Cerebellar nuclear complex (tissue), 1 donor: ENCODE results near the gene KCNQ1.

Experiments used
- DNase-seq, 2 experiments: peaks; one replicate each; lab custom pipeline; 2025; lab: John Stamatoyannopoulos, UW

The KCNQ1 gene

DNA sequence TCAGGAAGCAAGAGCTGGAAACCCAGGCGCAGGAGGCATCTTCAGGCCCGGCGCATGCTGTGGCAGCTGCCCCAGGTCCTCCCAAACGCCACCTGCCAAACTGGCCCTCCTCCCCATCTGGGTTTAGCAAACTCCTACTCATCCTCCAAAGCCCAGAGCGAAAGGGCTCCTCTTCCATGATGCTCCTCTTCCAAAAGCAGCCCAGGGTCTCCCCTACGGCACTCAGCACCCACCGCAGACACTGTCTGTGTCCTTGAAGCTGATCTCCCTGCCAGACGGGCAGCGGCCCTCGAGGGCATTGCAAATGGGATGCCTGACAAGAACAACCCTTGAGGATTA lies 414.9 kb downstream of the KCNQ1 start:
- no peak for DNase-seq

DNA sequence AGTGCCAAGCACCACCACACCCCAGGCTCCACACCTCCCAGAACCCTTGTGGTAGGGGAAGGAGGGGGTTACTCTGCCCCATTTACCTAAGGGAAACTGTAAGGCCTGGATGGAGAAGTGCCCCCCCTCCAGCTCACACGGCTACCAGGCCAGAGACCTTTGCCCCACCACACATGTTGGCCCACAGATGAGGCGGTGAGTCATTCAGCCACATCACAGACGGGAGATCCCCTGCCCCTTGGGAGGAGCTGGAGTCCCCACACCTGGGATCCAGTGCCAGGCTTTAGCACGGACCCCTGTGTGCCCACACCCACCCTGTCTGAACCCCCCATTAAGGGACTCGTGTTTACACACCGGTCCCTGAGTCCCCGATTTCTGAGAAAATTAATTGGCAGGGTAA lies 415.8 kb downstream of the KCNQ1 start:
- no peak for DNase-seq

DNA sequence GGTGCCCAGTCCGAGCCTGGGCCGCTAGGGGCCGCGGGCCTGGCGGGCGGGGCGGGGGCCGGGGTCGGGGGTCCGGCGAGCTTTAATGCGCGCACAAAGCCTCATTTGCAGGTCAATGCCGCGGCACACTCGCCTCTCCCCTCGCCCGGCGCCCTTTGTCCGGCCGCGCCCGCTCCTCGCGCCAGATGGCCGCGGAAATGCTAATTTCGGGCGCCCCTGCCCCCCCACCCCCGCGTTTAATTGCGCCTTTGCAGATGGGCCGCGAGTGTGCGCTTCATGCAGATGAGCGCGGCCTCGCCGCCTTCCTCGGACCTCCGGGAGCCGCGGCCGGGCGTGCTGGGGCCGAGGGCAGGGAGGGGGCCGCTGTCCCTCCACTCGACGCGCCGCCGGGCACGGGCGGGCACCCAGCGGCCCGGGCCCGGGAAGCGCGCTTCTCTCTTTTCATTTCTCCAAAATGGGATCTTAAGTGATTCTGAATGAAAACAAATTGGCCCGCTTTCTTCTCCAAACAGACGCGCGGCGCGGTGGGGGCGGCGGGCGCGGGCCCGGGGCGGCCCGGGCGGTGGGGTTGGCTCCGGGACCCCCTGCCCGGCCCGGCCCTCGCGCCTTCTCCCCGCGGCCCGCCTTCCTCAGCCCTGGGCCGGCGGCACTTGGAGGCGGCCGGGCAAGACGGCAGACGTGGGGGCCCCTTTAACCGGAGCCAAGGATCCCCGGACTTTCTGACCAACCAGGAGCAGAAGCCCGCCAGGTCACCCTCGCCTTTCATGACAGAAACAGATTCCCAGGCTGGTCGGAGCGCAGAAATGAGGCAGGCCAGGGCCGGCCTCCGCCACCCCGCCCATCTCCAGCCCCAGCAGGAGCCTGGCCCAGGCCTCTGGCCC lies 417.8 kb downstream of the KCNQ1 start:
- no peak for DNase-seq

DNA sequence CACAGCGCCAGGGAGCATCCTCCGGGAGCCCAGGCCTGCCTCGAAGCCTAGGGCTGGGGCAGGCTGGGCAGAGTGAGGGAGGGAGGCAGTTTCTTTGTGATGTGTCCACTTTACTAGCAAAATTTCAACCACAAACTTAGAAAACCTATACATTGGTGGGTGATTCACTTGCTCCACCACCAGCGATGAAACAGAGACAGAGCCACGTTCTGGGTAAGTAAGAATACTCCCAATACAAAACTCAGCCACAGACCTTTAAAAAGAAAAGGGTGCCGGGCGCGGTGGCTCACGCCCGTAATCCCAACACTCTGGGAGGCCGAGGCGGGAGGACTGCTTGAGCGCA lies 418.4 kb downstream of the KCNQ1 start:
- DNase-seq, result no peak

DNA sequence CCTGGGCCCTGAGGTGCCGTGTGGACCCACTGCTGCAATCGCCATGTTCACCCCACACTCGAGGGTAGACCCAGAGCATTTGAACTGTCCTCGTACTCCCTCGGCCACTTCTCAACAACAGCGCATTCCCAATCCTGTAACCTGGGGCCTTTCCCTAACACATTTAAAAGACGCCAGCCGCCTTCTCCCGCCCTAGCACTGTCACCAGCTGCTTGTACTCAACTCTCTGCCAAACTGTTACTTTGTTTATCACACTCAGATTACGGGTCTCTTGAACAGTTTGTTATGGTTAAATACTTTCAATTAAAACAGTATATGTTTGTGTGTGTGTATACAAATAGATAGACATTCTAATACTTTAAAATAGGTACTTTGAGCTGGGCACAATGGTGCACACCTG lies 420.1 kb downstream of the KCNQ1 start:
- DNase-seq, result no peak

DNA sequence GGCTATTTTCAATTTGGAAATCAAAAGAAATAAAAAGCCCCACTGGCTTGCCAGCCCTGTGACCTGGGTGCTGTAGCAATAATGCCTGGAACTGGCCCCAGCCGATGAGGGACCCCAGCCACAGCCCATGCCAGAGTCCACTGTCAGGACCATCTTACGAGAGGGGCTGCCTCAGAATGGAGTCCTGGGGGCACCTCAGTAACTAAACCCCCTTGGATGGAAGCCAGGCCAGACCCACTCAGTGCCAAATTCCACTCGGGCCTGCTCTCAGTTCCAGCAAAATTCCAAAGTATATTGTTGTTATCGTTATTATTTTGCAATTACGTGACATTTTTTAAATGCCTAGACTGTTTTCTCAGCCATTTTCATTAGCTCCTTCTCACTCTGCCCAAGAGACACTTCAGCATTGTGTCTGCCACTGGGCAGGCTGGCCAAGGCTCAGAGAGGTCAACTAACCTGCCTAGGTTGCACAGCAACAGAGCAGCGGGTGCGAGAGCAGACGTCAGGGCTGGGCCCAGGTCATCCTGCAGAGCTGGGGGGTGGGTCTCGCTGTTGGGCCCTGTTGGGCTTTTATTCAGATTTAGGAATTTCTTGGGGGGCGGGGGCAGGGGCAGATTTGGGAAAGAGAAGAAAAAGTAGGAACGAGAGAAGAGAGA lies 421.2 kb downstream of the KCNQ1 start:
- DNase-seq, result no peak

DNA sequence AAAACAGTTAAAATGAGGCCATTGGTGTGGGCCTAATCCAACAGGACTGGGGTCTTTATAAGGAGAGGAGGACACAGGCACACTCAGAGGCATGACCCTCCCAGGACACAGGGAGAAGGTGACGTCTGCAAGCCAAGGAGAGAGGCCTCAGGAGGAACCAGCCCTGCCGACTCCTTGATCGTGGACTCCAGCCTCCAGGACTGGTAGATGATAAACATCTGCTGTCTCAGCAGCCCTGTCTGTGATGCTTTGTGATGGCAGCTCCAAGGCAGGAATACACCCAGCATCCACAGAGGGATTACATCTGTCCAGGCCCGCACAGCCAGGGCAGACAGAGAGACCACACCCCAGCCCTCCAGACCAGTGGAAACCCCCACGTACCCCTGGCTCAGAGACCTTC lies 422.3 kb downstream of the KCNQ1 start:
- no peak for DNase-seq

DNA sequence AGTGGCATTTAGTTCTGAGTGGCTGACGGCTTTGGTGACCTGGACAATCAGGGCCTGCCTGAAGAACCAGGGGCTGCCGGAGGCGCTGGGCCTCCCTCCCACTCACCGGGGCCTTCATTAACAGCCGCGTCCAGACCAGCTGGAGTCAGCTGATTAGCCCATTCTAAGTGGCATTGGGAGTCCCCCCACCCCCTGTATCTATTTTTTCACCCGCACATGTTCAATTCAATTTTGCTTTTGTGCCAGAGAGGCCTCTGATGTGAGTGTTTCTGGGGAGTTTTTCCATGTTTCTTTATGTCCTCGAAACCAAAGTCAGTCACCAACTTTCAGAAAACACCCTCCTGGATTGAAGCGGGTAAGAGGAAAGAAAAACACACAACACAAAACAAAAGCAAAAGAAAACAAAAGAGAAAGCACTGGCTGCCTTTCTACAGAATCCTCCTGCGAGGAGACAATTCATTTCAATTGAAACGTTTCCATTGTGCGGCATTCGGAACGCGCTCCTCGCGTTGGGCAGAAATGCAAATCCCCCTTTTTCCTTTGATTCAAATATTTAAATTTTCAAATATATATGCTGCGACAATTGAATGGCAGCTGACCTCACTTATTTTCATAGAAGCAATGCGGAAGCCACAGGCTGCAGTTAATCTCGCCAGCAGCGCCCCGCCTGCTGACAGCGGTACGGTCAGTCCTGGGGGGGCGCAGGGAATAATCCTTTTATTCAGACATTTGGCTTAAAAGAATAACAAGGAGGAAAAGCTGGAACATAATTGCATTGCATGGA lies 423.1 kb downstream of the KCNQ1 start:
- no peak for DNase-seq

DNA sequence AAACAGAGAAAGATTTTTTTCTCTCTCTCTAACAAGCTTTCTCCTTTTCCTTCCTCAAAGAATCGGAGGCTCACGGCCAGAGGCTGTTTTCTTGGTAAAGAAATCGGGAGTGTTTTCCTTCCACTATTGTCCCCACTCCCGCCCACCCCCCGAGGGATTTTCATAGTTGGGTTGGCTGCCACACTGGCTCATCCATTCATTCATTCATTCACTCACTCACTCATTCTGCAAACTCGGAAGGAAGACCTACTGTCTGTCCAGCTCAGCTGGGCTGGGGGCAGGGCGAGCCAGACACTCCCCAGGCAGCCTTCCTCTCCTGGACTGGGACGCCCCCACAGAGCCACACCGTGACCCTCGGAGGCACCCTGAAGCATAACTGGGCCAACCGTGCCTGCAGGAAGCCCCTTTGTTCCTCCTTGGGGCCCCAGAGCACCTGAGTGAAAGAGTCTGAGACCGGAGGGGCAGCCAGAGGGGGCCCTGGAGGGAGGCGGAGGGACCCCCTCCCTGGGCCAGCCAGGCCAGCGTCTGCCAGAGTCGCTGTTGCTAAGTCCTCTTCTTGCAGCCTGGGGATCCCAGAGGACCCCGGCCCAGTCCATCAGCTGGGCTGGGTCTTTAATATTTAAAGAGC lies 423.8 kb downstream of the KCNQ1 start:
- DNase-seq, result no peak

DNA sequence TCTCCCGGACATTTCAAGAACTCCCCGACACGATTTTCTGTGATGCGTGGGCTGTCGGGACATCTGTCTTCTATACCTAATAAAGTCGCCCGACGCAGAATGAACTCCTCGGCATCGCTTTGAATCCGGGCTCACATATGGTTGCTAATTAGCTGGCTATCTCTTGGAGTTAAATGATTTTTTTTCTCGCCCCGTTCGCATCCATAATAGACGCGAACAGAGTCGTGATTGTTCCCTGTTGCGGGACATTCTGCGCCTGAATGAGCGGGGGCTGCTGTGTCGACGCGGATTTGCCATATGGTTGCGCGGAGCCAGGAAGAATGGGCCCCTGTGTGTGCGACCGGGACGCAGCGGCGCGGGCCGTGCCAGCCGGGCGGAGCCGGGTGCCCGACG lies 424.3 kb downstream of the KCNQ1 start:
- no peak for DNase-seq

DNA sequence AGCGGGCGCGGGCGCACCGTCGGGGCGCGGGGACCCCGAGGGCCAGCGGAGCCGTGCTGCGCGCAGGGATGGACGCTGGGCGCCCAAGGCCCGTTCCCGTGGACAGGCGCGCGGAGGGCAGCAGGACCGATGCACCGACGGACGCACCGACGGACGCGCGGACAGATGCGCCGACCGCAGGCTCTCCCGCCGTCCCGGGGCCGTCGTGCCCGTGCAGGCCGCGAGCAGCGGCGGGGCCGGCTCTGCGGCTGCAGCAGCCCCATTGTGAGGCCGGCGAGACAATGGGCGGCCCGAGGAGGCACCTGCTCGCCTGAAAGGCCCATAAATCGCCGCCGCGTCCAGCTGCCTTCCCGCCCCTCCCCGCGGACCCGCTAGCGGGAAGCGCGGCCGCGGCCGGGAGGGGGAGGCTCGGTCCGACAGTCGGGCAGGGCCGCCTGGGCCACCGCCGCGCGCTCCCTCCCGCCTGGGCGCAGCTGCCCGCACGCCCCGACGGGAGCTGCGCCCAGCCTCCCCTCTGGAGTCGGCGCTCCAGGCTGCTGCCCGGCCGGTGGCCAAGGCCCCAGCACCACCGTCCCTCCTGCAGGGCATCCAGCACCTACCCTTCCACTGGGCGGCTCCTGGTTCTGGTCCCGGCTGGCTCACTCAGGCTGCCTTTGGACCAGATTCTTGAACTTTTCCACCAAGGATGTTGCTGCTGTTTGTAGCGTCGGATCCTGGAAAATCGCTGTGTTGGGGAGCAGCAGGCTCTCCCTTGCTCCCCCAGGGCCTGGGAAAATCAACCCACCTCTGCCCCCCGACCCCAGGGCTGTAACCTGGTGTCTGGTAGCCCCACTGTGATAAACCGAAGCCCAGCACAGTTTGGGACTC lies 425.0 kb downstream of the KCNQ1 start:
- DNase-seq, result no peak

DNA sequence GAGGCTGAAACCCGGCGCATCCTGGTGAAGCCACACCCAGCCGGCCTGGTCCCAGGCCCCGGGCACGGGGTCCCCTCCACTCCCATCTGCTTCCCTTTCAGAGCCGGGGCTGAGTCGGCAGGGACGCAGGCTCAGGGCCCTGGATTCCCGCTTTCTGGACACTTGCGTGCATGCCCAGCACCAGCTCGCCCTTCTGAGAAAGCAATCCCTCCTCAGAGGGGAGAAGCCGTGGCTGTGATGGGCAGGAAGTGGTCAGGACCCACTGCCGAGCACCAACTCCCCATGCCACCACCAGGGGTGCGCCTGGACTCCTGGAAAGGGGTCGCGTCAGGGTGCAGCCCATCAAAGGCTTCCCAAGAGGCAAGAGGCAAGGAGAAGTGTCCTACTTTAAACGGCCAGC lies 425.7 kb downstream of the KCNQ1 start:
- DNase-seq, result no peak

DNA sequence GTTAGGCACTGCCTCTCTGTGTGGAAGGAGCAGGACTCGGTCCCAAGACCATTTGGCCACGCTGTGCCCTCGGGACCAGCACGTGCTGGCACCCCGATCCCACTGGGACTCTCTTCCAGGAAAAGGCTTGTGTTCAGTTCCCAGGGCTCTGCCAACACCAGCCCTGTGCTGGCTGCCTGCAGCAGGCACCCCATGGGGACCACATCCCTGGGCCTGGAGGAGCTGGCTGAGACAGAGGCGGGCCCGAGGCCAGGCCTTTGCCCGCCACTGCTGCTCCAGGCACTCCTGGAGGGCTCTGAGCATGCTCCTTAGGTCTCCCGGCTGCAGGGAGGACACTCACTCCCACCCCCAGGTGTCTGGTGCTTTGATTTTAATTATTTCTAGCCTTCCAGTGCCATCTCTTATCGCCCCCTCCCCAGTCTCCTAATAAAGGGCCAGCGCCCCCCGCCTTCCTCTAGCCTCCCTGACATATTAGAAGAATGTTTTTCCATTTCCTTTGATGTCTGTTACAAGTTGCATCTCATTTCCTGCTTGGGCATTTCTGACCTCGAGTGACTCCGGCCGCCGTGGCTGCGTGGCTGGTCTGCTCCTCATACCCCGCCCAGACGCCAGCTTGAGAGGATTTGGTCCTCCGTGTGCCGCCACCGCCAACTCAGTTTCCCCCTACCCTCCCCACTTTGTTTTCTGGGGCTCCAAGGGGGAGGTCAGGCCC lies 426.3 kb downstream of the KCNQ1 start:
- no peak for DNase-seq

DNA sequence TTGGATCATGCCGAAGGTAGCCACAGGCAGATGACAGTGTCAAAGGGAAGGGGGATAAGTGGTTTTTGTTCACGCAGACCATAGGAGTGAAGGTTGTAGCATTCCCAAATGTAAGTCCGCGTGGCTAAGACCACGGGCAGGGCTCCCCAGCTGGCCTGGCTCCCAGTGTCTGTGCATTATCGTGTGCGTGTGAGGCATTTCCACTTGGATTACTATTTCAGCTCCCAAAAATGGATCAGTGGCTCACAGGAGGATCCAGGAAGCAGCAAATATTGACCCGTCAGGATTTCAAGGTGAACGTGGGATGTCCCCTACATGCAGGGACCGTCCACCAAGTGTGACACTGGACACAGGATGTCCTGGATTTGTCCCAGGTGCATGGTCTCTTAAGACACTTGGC lies 430.2 kb downstream of the KCNQ1 start:
- DNase-seq, result no peak

DNA sequence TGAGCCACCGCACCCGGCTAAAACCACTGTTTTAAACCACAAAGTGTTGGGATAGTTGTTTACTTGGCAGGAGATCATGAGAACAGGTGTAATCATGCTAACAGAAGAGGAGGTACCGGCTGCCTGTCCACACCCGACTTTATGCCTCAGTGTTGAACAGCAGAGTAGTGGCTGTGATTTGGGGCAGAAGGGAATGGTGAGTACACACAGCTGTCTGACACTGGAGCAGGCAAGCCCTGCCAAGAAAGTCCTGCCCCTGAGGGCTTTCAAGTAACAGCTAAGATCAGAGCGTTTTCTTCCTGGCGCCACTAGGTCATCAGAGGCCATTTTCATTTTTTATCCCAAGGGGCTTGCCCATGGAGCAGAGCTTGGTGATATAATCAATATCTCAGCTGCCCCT lies 432.7 kb downstream of the KCNQ1 start:
- no peak for DNase-seq

DNA sequence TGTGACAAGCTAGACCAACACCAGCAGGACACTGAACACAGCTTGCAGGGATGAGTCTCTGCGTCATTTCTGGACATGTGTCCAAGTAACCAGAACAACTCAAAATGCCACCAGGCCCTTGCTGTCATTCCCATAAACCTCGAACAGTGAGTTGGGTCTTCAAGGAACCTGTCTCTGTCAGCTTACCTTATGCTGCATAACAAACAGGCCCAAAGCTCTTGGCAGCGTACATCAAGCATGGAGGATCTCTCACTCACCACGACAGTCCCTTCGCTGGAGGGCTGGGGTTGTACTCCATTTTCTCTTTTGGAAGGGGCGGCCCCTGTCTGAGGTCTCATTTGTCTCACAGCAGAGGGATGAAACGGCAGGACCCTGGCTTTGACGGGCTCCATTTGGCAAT lies 434.0 kb downstream of the KCNQ1 start:
- no peak for DNase-seq

DNA sequence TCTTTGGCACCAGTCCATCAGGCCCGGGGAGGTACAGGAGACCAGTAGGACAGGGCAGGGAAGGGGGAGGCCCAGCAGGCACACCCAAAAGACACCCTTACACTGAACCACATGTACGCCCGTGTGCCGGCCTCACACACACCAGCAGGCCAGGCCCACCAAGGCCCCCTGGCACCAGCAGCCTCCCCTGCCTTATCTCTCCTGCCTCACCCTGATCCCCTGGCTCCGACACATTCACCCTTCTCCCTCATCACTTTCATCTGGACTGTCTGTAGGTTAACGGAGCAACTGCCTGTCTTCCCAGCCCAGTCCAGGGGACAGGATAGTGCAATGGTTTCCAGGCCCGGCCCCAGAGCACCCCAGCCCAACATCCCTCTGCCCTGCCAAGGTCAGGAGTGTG lies 435.8 kb downstream of the KCNQ1 start:
- DNase-seq, result no peak

DNA sequence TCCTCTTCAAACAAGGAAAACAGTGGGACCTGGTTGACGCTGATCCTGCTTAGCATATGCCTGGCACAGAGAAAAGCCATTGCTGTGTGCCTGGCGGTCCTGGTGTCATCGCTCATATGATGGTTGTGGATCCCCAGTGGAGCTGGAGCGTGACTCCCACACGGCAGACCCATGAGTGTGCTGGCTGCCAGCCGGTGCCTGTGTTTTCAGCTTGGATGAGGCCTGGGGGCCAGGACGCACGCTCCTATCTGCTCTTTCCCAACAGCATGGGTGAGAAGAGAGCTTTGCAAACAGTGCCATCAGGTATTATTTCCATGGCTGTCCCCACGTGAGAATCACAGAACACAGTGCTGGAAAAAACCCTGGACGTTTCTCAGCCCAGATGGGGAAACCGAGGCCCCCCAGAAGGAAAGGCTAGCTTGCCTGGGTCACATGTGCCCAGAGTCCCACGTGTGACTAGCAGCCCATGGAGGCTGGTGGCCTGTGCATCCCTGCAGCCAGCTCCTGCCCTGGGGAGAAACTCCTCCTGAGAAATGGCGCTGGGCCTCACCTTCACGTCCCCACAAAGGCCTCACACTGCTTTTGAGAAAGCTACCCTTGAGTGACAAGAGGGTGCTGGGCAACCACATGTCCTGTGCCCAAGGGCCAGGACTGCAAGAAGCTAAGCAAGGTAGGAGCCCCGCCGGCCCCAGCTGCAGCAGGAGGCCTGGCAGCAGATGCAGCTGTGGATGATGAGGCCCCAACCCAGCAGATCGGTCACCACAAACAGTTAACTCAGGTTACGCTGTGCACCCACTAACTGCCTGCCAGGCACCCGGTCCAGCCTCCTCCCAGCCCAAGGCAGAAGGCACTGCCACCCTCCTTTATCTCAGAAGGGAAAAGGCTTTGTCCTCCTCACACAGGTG lies 436.5 kb downstream of the KCNQ1 start:
- DNase-seq, result no peak

DNA sequence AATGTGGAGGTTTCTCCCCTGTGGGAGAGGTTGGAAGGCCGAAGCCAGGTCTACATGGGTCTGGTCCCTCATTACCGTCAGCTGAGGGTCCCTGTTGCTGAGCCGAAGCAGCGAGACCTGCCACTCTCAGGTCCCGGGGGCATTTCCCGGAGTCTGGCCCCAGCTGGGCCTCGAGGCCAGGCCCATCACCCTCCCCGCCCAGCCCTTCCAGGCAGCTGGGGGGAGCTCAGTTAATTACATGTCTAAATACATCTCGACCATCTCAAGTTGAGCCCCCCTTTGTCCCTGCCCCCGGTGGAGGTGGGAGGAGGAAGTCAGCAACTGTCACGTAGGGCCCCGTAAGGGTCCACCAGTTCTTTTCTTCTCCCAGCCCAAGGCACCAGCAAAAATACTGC lies 437.2 kb downstream of the KCNQ1 start:
- no peak for DNase-seq
